Measurements from ENCODE around the gene ELFN1.

GRCh38 chr7:1704811-1705738 is 35.0 kb downstream of the ELFN1 start:
- TF ChIP-seq FOXM1 (IDR thresholded peaks at IDR 0.05; ENCODE audit: borderline replicate concordance) (no peak), BHLHE40 (IDR thresholded peaks at IDR 0.05; ENCODE audit: borderline replicate concordance) (no peak), ZNF384 (IDR thresholded peaks at IDR 0.05) (no peak)
